ENCODE data around the gene ODR4.
"Not testable (repeated sequence)": the region's sequence is repeated elsewhere in the genome, so short reads cannot be mapped to it uniquely, and the experiment has no call there.

The ODR4 gene

GRCh38 chr1:186374303-186375151 is 1.1 kb upstream of the ODR4 start:
- no peak for TF ChIP-seq CTCF (IDR thresholded peaks at IDR 0.05; ENCODE audit: insufficient read depth, low read depth, low read length, missing control alignments)
- H3K4me3 ChIP-seq (ENCODE audit: low read length), result peak overlapping the region; percentile 97
- DNase-seq (ENCODE audit: low read depth), result peak; percentile 47

GRCh38 chr1:186375929-186376319 is 286 bp downstream of the ODR4 start:
- peak overlapping the region; percentile 97 for H3K4me3 ChIP-seq (ENCODE audit: low read length)
- no peak for TF ChIP-seq CTCF (IDR thresholded peaks at IDR 0.05; ENCODE audit: insufficient read depth, low read depth, low read length, missing control alignments)
- DNase-seq (ENCODE audit: low read depth), result no peak

GRCh38 chr1:186386725-186387383 is 11.2 kb downstream of the ODR4 start:
- no peak for DNase-seq (ENCODE audit: low read depth)
- H3K4me3 ChIP-seq (ENCODE audit: low read length), result no peak overlapping the region
- no peak for TF ChIP-seq CTCF (IDR thresholded peaks at IDR 0.05; ENCODE audit: insufficient read depth, low read depth, low read length, missing control alignments)

GRCh38 chr1:186390925-186391324 is 15.3 kb downstream of the ODR4 start:
- TF ChIP-seq CTCF (IDR thresholded peaks at IDR 0.05; ENCODE audit: insufficient read depth, low read depth, low read length, missing control alignments), result no peak
- H3K4me3 ChIP-seq (ENCODE audit: low read length), result no peak overlapping the region
- no peak for DNase-seq (ENCODE audit: low read depth)

GRCh38 chr1:186391841-186392240 is 16.2 kb downstream of the ODR4 start:
- no peak for TF ChIP-seq CTCF (IDR thresholded peaks at IDR 0.05; ENCODE audit: insufficient read depth, low read depth, low read length, missing control alignments)
- no peak for DNase-seq (ENCODE audit: low read depth)
- no peak overlapping the region for H3K4me3 ChIP-seq (ENCODE audit: low read length)

GRCh38 chr1:186392711-186393110 is 17.1 kb downstream of the ODR4 start:
- H3K4me3 ChIP-seq (ENCODE audit: low read length); DNase-seq (ENCODE audit: low read depth): not testable (repeated sequence)

GRCh38 chr1:186401446-186401845 is 25.8 kb downstream of the ODR4 start:
- not testable (repeated sequence) for H3K4me3 ChIP-seq (ENCODE audit: low read length); DNase-seq (ENCODE audit: low read depth)

- TF ChIP-seq CTCF (IDR thresholded peaks at IDR 0.05; ENCODE audit: insufficient read depth, low read depth, low read length, missing control alignments), result no peak
- no peak overlapping the region for H3K4me3 ChIP-seq (ENCODE audit: low read length)
Measured at GRCh38 chr1:186403632-186404031, 28.0 kb downstream of the ODR4 start.

More at GRCh38 chr1:186403632-186404031, 28.0 kb downstream of the ODR4 start:
- no peak for DNase-seq (ENCODE audit: low read depth)

Measured in epithelial cell of esophagus (primary cell).